ENCODE results near the gene RANBP3L.

DNA sequence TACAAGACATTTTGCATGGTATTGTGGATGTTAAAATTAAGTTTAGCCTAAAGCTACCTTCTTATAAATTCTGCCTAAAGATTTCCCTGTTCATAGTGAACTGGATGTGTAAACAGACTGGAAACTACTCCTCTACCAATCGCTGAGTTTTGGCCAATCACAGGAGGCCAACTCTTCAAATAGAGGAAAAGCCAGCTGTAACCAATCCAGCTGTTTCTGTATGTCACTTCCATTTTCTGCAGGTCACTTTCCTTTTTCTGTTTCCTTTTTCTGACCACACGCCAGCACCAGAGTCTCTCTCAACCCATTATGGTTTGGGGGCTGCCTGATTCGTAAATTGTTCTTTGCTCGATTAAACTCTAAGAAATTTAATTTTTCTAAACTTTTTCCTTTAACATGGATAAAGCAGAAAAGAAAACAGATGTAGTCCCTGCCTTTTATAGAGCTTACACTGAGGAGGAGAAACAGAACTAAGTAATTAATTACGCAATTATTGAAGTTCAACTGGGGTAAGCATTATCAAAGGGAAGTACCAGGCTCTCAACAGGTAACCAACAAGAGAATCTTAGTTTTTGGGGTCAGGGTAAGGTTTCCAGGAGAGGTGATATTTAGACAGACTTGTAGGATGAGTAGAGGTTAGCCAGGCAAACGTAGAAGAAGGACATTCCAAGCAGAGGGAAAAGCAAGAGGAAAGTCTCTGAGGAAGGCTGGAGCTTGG is 27.7 kb downstream of the RANBP3L start:
- TF ChIP-seq PAX5 (IDR thresholded peaks at IDR 0.05; ENCODE audit: insufficient read depth, low read length, severe bottlenecking) (no peak), POLR2AphosphoS5 (IDR thresholded peaks at IDR 0.05; ENCODE audit: low read depth, low read length) (no peak), TAF1 (IDR thresholded peaks at IDR 0.05; ENCODE audit: low read depth, low read length) (no peak), POLR2A (IDR thresholded peaks at IDR 0.05; ENCODE audit: low read depth, low read length) (no peak), SPI1 (IDR thresholded peaks at IDR 0.05; ENCODE audit: low read depth, low read length) (no peak), POU2F2 (IDR thresholded peaks at IDR 0.05; ENCODE audit: low read depth, low read length) (no peak)

Data from GM12891 (cell line).